Gastroesophageal sphincter (tissue), 2 donors: ENCODE measurements around the gene SLC25A1.

Source experiments
- EP300 ChIP-seq: sonication (generic); formaldehyde crosslinking; IDR thresholded peaks from one replicate; pipeline ENCODE4 v1.6.1; 2017; ENCODE audit warnings: antibody characterized with exemption, mild to moderate bottlenecking
- POLR2A ChIP-seq, 2 donors: fragments of 450-650 bp; IDR thresholded peaks; one replicate each; pipeline ENCODE4 v1.6.1; 2017; ENCODE audit warnings: antibody characterized with exemption in 2 of 2, mild to moderate bottlenecking in 2 of 2, moderate library complexity in 1 of 2

DNA sequence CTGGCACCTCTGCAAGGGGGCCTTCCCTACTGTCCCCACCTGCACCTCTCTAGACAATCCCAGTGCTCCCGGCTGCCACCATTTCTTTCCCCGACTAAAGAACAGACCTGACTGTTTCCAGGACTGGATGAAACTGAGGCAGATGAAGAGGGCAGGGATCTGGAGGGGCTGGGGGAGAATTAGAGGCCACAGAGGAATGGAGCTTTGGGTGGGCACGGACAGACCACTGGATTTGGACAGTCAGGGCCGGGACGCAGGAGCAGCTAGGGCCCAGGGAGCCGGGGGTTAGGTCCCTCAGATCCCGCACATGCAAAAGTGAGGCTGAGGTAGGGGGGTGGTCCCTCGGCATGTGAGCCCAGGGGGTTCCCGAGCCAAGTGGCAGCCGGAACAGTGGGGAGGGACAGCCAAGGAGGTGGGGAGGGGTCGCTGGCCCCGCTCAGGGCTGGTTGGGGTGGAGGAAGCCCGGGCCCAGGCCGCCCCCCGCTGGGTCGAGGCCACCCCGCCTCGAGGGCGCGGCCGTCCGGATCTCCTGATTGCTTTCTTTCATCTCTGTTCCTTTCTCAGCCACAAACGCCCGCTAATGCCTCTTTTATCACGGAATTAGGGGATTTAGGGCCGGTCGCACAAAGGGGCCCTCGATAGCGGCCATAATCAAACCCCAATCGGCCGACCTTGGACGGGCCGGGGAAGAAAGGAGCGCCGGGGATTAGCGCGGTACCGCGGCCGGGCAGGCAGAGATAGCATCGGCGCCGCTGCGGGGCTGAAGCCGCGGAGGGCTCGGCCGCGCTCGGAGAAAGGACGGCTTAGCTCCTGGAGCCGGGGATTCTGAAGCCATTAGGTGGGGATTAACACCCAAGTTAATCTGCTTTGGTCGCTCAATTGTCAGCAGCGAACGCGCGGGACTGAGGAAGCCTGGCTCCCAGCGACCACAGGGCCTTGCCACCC lies 9.3 kb downstream of the SLC25A1 start:
- no peak for TF ChIP-seq EP300
- peak in 1 of 2 donors; percentile 6 for TF ChIP-seq POLR2A (IDR thresholded peaks at IDR 0.05)
